Measurements from ENCODE around the gene MYH9.
"Not testable (repeated sequence)": the region's sequence is repeated elsewhere in the genome, so short reads cannot be mapped to it uniquely, and the experiment has no call there.

MYH9 gene

GRCh38 chr22:36387959-36388726, at the start of gene MYH9:
MYH9 (minus strand) TSS chr22:36387967; CDS start chr22:36349236, 38,731 bp downstream.
- peak; percentile 99 for DNase-seq (ENCODE audit: low read depth in 2 of 2)

- no peak for DNase-seq (ENCODE audit: low read depth in 2 of 2)
Measured at GRCh38 chr22:36435516-36436415, 48.0 kb upstream of the MYH9 start.

- no peak for DNase-seq (ENCODE audit: low read depth in 2 of 2)
Measured at GRCh38 chr22:36433318-36434231, 45.8 kb upstream of the MYH9 start.

DNA sequence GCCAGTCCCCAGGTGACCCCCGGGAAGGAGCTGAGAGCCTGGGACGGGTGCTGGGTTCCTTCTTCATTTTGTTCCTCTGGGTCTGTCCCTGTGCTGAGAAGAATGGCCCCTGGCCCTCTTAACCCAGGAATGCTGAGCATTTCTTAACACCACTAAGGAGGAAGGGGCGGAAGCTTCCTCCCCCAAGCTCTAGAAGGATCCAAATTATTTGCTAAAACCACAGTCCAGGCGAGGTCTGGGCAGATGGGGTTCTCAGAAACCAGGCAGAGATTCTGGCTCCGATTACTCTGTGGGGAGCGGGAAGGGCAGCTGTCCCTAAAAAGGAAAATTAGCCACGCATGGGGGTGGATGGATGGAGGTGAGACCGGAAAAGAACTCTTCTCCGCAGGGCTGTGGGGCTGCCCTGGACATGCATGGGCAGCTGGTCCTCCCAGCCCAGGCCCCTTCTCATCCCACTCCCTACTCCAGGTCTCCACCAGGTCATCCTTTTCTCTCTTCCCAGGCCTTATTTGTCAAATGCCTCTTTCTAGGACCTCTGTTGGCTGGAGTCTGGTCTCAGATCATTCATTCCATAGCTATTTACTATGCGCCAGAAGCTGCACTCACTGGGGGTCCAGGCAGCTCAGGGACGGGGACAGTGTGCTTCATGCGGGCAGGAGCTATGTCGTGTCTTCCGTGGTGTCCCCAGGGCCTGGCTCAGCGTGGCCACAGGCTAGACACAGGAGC, 45.0 kb upstream of the MYH9 start:
- DNase-seq (ENCODE audit: low read depth in 2 of 2): no peak

GRCh38 chr22:36431977-36432376, 44.2 kb upstream of the MYH9 start:
- DNase-seq (ENCODE audit: low read depth in 2 of 2): no peak

DNA sequence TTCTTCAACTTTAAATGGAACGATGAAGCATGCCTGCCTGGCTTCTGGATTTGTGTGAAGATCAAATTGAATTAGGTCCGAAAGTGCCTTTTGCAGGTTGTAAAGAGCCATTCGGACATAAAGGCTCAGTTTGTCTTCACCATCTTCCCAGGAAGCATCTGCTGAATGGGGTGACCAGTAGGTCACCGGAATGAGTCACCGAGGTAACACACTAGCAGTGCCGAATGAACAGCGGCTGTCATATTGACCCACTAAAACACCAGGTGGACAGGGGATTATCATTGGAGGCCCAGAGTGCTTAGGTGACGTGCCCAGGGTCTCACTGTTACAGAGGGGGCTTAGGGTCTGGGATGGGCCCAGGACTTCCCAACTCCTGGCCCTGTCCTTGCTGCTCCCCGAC, 43.1 kb upstream of the MYH9 start:
- DNase-seq (ENCODE audit: low read depth in 2 of 2): no peak

DNA sequence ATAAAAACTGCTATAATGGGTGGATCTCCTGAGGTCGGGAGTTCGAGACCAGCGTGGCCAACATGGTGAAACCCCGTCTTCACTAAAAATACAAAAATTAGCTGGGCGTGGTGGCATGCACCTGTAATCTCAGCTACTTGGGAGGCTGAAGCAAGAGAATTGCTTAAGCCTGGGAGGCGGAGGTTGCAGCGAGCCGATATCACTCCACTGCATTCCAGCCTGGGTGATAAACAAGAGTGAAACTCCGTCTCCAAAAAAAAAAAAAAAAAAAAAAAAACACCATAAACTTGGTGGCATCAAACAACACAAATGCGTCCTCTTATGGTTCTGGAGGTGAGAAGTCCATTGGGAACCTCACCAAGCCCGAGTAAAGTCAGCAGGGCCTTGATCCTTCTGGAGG, 40.2 kb upstream of the MYH9 start:
- DNase-seq (ENCODE audit: low read depth in 2 of 2): not testable (repeated sequence)

DNA sequence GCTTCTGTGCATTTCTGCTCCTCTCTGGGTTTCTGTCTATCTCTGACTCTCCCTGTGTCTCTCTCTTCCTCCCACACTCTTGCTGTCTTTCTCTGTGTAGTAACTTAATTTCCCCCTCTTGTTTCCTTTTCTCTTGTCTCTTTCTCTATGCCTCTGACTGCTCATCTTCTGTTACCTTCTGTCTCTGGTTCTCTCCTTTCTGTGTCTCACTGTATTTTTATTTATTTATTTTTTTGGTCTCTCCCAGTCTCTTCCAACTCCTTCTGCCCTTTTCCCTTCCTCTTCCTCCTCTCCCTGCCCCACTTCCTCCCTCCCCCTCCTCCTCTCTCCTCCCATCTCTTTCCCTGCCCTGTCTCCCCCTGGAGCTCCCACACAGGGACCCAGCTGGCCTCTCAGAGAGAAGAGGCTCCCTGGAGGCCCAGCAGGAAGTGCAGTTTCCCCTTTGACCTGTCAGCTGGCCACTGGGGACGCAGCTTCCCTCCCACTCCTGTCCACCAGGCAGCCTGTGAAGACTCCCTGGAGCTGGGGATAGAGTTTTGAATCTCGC, 38.3 kb upstream of the MYH9 start:
- DNase-seq (ENCODE audit: low read depth in 2 of 2): no peak

- DNase-seq (ENCODE audit: low read depth in 2 of 2): no peak
Measured at GRCh38 chr22:36424901-36425579, 37.3 kb upstream of the MYH9 start.

- DNase-seq (ENCODE audit: low read depth in 2 of 2): not testable (repeated sequence)
Measured at GRCh38 chr22:36424466-36424865, 36.7 kb upstream of the MYH9 start.

DNA sequence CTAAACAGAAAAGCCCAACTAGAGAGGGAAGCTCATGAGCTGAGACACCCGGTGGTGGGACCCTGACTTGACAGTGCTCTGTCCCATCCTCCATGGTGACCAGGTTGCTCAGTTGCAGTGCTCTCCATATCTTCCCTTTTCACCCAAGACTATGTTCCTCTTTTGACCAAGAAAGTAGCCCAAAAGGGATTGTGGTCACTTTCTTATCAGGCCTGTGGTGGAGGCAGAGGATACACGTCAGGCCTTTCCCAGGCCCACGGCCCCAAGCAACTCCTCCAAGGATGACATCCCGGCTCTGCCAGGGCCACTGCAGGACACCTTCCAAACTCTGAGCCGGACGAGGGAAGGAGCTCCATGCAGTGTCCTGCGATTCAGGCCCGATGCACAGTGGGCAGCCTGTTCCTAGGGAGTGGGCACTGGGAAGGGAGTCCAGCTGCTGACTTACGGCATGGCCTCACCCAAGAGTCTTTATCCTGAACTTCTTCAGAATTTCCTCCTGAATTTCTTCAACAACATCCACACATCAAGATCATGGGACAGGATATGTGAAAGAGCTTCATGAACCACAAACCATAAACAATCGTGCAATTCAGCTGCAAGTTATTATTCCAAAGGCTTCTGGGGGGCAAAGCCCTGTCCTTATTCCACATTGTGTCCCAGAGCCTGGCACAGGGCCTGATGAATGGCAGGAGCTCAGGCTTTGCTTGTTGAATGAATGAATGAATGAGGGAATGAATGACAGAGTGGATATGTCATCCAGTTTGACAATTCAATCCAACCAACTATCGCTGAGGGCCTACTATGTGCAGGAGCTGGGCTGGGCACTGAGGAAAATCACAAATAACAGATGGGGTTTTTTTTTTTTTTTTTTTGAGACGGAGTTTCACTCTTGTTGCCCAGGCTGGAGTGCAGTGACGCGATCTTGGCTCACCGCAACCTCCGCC, 36.0 kb upstream of the MYH9 start:
- no peak for DNase-seq (ENCODE audit: low read depth in 2 of 2)

DNA sequence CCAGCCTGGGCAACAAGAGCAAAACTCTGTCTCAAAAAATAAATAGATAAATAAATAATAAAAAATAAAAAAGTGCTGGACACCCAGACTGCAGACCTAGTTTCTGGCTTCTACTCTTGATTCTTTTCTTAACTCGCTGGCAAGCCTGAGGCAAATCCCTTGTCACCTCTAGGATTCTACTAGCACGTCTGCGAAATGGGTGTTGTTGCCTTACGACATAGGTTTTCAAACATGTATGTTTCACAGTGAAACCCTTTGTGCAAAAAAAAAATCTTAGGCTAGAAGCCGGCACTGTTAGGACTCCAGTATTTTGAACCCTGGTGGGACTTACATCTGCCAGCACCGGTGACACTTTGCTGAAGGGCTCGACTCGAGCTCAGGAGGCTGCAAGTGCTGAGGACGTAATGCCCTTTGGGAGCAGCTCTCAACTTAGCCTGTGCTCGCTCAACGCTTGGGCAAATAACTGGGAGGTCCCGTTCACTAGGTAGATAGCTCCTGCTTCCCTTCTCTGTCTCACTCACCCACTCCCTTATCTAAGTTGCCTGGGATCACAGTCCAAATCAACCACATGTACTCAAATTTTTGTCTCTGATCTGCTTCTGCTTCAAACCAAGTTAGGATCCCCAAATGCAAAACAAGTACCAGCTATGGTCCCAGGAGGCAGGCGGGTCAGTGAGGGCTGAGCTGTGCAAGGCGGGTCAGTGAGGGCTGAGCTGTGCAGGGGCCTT, 34.7 kb upstream of the MYH9 start:
- no peak for DNase-seq (ENCODE audit: low read depth in 2 of 2)

- no peak for DNase-seq (ENCODE audit: low read depth in 2 of 2)
Measured at GRCh38 chr22:36419912-36420882, 32.4 kb upstream of the MYH9 start.

- no peak for DNase-seq (ENCODE audit: low read depth in 2 of 2)
Measured at GRCh38 chr22:36419177-36419911, 31.6 kb upstream of the MYH9 start.

DNA sequence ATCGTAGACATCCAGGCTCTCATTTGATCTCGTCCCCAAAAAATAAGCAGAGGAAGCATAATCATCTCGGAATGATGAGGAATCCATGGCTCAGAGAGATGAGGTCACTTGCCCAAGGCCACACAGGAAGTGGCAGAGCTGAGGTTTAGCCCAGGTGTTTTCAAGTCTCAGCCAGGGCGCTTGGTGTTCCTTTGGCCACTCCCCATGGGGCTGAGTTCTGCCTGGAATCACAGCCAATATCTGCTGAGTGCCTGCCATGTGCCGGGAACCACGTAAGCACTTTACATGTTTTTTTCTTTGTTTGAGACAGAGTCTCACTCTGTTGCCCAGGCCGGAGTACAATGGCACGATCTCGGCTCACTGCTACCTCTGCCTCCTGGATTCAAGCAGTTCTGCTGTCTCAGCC, 29.5 kb upstream of the MYH9 start:
- DNase-seq (ENCODE audit: low read depth in 2 of 2): no peak

GRCh38 chr22:36415415-36416168, 27.8 kb upstream of the MYH9 start:
- DNase-seq (ENCODE audit: low read depth in 2 of 2): no peak
